HG03103 (cell line): Measurements from ENCODE around the gene ADAMTS2.

Experiments used
- ATAC-seq: cut with Tn5 transposase; IDR thresholded peaks from one replicate; pipeline ENCODE4 v1.9.1; 2021; ENCODE audit warnings: low read depth; ENCODE audit not compliant: unreplicated experiment

Gene ADAMTS2

GRCh38 chr5:179373101-179373934 lies 28.1 kb upstream of the ADAMTS2 start:
- ATAC-seq: no peak

GRCh38 chr5:179371681-179372680 lies 26.7 kb upstream of the ADAMTS2 start:
- no peak for ATAC-seq

GRCh38 chr5:179371121-179371510 lies 25.9 kb upstream of the ADAMTS2 start:
- no peak for ATAC-seq

- no peak for ATAC-seq
These were observed 25.3 kb upstream of the ADAMTS2 start for GRCh38 chr5:179370490-179371120.

- ATAC-seq: no peak
These were observed 24.2 kb upstream of the ADAMTS2 start for GRCh38 chr5:179369530-179369884.

- ATAC-seq: no peak
These were observed 23.7 kb upstream of the ADAMTS2 start for GRCh38 chr5:179368806-179369529.

GRCh38 chr5:179368126-179368805 lies 23.0 kb upstream of the ADAMTS2 start:
- ATAC-seq: no peak

GRCh38 chr5:179367491-179367890 lies 22.2 kb upstream of the ADAMTS2 start:
- ATAC-seq: no peak

- no peak for ATAC-seq
These were observed 17.1 kb upstream of the ADAMTS2 start for GRCh38 chr5:179362355-179362754.

GRCh38 chr5:179361037-179361603 lies 15.9 kb upstream of the ADAMTS2 start:
- no peak for ATAC-seq

- no peak for ATAC-seq
These were observed 11.8 kb upstream of the ADAMTS2 start for GRCh38 chr5:179357031-179357430.

- no peak for ATAC-seq
These were observed 11.0 kb upstream of the ADAMTS2 start for GRCh38 chr5:179355976-179356974.

GRCh38 chr5:179354305-179354882 lies 9.1 kb upstream of the ADAMTS2 start:
- ATAC-seq: no peak

GRCh38 chr5:179348843-179349242 lies 3.6 kb upstream of the ADAMTS2 start:
- no peak for ATAC-seq

- no peak for ATAC-seq
These were observed 2.8 kb upstream of the ADAMTS2 start for GRCh38 chr5:179348011-179348530.

GRCh38 chr5:179347581-179347980 lies 2.3 kb upstream of the ADAMTS2 start:
- no peak for ATAC-seq

GRCh38 chr5:179346875-179347274 lies 1.6 kb upstream of the ADAMTS2 start:
- ATAC-seq: no peak

GRCh38 chr5:179346401-179346800 lies 1.1 kb upstream of the ADAMTS2 start:
- no peak for ATAC-seq
